ENCODE measurements around the gene SLC45A2. TPM values are rescaled to one million over a fixed set of nuclear protein-coding genes. Genes with fewer than 3 reads are reported as not detected.
"Not testable (repeated sequence)": the region's sequence is repeated elsewhere in the genome, so short reads cannot be mapped to it uniquely, and the experiment has no call there.

SLC45A2 gene
- total RNA-seq (under 1 TPM in 1 of 9 donors, not detected in 8; 0.30 TPM), polyA plus RNA-seq (not detected)
- long read RNA-seq, donor 1 = 0 reads
- long read RNA-seq, donor 2 = 0 reads
- long read RNA-seq, donor 3 = 0 reads

- no peak for DNase-seq
- TF ChIP-seq CTCF (IDR thresholded peaks at IDR 0.05) (no peak), POLR2A (IDR thresholded peaks at IDR 0.05) (no peak)
- intact Hi-C loops (cut with DNase I) = no loop called here
- Histone ChIP-seq H3K27me3 (no peaks in the 10 kb centered on the region), H3K4me1 (no peaks in the 10 kb centered on the region), H3K9me3 (no peaks in the 10 kb centered on the region), H3K36me3 (peaks cover 0 to 33% (median 21%) of the 10 kb centered on the region in 9 donors), H3K4me3 (no peak within 1 kb of the TSS), H3K27ac (no peak within 1 kb of the TSS)
- ATAC-seq = no peak
- WGBS, 4 donors = 70 to 76% (median 74%) methylated on average over 7 of the region's 7 CpGs
These were observed at the start of gene SLC45A2 for GRCh38 chr5:33984671-33985124. TSS of gene SLC45A2 (minus strand) at chr5:33984693. CDS start at chr5:33984583, 110 bp downstream.

GRCh38 chr5:34031966-34032365 lies 47.5 kb upstream of the SLC45A2 start:
- Histone ChIP-seq H3K4me3 (no peak overlapping the region), H3K27ac (no peak overlapping the region), H3K27me3 (no peaks in the 10 kb centered on the region), H3K36me3 (peaks cover 0 to 29% (median 0%) of the 10 kb centered on the region in 9 donors), H3K4me1 (peaks cover 0 to 10% (median 0%) of the 10 kb centered on the region in 12 donors), H3K9me3 (no peaks in the 10 kb centered on the region)
- no peak for TF ChIP-seq POLR2A (IDR thresholded peaks at IDR 0.05)
- TF ChIP-seq CTCF (IDR thresholded peaks at IDR 0.05) = no peak
- WGBS, 4 donors = 80 to 90% (median 85%) methylated on average over 3 of the region's 3 CpGs
- intact Hi-C loops (cut with DNase I) = no loop called here
- ATAC-seq (no peak), DNase-seq (no peak)

- Histone ChIP-seq H3K27me3 (no peaks in the 10 kb centered on the region), H3K9me3 (no peaks in the 10 kb centered on the region), H3K4me3 (no peak overlapping the region), H3K36me3 (peaks cover 0 to 29% (median 0%) of the 10 kb centered on the region in 9 donors), H3K27ac (no peak overlapping the region), H3K4me1 (peaks cover 0 to 4% (median 0%) of the 10 kb centered on the region in 12 donors)
- WGBS, 4 donors = 94 to 98% (median 96%) methylated on average over 2 of the region's 2 CpGs
- ATAC-seq (no peak), DNase-seq (no peak)
- no peak for TF ChIP-seq CTCF (IDR thresholded peaks at IDR 0.05)
- TF ChIP-seq POLR2A (IDR thresholded peaks at IDR 0.05) = no peak
- intact Hi-C loops (cut with DNase I) = no loop called here
These were observed 46.6 kb upstream of the SLC45A2 start for GRCh38 chr5:34031117-34031516.

GRCh38 chr5:34030585-34030984 lies 46.1 kb upstream of the SLC45A2 start:
- H3K4me3 ChIP-seq; intact Hi-C loops (cut with DNase I); H3K27me3 ChIP-seq; DNase-seq; ATAC-seq; H3K9me3 ChIP-seq; H3K4me1 ChIP-seq; H3K27ac ChIP-seq: not testable (repeated sequence)
- peaks cover 0 to 29% (median 0%) of the 10 kb centered on the region in 9 donors for H3K36me3 ChIP-seq
- 96 to 98% (median 97%) methylated on average over 2 of the region's 2 CpGs for WGBS, 4 donors

GRCh38 chr5:34030048-34030447 lies 45.6 kb upstream of the SLC45A2 start:
- no peak for ATAC-seq
- H3K4me1 ChIP-seq = peaks cover 0 to 4% (median 0%) of the 10 kb centered on the region in 12 donors
- no peaks in the 10 kb centered on the region for H3K27me3 ChIP-seq
- H3K4me3 ChIP-seq = no peak overlapping the region
- intact Hi-C loops (cut with DNase I) = no loop called here
- H3K9me3 ChIP-seq = no peaks in the 10 kb centered on the region
- 83 to 89% (median 85%) methylated on average over 1 of the region's 1 CpG for WGBS, 4 donors
- H3K36me3 ChIP-seq = peaks cover 0 to 26% (median 0%) of the 10 kb centered on the region in 9 donors
- H3K27ac ChIP-seq = no peak overlapping the region
- TF ChIP-seq CTCF (IDR thresholded peaks at IDR 0.05) = no peak
- no peak for TF ChIP-seq POLR2A (IDR thresholded peaks at IDR 0.05)
- no peak for DNase-seq
